Amniotic stem cell (primary cell): ENCODE results near the gene REN.

Experiments used
- DNase-seq: peaks from one replicate; lab custom pipeline; 2025; lab: John Stamatoyannopoulos, UW

Gene REN

DNA sequence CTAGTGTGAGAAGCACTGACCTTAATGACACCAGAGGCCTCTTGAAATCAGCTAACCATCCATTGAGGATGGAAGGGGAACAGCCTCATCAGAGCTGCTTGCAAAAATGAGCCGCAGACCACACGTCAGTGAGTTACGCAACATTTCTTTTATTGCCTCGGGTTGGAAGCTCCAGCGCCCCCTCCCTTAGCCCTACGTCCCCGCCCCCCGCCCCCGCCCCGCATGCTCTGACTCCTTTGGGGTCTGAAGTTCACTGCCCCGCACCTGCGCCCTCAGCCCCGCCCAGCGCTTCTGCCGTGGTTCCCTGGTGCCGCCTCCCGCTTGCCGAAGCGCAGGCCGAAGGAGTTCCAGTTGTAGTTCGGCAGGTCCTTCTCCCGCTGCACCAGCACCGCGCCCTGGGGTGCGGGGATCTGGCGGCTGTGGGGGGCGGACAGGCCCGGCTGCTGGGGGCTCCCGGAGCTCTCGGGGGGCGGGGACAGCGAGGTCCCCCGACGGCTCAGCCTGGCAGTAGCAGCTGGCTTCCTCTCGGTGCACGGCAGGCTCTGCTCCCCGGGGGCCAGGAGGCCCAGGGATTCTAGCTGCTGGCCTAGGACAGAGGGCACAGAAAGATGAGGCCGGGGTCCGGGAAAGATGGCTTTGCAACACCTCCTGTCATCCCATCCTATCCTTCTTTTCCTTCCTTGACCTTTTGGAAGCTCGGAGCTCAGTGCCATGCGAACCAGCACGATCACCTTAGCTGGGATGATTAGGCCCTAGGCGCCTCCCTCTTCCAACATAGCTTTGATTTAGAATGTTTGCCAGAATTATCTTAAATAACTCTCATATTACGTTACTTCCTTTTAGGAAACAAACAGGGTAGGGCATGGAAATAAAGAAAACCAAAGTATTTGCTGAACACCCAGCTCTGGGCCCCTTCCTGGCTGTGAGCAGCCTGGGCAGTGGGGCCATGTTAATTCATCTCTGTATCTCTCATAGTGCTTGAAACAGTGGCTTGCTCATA is 24.4 kb upstream of the REN start:
- DNase-seq: no peak

DNA sequence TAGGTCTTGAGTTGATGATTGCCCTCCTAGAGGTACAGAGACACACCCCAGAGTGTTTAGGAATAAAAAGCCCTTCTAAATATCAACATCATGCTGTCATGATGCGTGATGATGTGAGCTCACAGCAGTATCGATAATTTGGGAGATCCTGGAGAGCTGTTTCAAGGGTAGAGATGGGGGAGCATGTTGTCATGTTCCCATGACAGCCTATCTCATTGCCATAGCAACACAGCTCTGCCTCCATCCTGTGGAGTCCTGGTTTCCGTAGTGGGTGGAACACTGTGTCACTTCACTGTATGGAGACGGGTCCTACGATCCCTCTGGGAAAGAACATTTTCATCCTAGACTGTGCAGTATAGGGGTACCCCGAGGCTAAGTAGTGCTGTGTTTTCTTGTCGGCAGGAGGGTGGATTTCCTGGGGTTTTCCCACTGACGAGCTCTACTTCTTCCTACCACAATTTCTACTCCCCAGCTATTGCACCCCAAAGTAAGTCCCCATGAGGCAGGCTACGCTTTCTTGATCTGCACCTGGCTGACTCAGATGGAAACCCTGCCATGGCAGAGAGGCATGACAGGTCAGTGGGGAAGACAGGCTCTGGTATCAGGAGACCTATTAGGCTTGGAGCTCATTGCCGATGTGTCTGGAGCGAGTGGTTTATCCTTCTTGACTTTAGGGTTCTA is 23.0 kb upstream of the REN start:
- DNase-seq: no peak

DNA sequence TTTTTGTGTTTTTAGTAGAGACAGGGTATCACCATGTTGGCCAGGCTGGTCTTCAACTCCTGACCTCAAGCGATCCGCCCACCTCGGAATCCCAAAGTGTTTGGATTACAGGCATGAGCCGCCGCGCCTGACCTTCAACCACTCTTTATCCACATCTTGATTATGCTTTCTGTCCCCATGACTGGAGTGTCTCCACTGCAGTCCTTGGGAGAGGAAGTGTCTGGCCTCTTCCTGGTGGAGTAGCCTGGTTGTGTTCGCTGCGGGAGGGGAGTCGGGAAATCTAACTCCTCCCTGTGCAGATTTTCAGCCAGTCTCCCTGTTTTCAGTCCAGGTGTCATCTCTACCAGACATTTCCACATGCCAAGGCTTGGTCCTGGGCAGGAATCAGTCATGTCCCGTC is 20.5 kb upstream of the REN start:
- no peak for DNase-seq

DNA sequence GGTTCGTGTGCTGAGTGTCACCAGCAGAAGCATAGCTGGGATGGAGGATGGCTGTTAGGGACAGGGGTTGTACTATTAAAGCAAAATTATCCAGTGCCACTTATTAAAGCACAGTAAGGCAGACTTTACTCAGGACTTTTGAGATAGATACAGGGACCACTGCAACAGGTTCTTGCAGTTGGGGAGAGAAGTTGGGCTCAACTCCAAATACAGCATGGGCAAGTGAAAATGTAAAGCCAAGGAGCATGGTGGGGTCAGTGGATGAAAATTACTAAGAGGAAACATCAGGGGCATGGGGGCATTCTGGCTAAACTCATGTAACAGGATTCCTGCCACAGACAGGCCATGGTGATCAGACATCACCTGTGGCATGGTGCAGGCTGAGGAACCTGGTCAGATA is 15.0 kb upstream of the REN start:
- no peak for DNase-seq

DNA sequence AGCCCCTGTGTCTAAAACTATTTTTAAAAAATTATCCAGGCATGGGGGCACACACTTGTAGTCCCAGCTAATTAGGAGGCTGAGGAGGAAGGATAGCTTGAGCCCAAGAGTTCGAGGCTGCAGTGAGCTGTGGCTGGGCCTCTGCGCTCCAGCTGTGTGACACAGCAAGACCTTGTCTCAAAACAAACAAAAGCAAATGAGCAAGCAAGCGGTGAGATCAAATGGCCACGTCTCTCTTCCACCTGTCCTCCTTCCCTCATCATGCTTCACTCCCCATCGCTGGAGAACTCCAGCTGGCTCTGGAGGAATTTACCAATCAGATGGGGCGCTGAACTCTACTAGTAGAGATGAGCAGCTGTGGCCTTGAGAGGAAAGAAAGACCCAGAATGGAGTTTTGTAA is 14.0 kb upstream of the REN start:
- DNase-seq: no peak

DNA sequence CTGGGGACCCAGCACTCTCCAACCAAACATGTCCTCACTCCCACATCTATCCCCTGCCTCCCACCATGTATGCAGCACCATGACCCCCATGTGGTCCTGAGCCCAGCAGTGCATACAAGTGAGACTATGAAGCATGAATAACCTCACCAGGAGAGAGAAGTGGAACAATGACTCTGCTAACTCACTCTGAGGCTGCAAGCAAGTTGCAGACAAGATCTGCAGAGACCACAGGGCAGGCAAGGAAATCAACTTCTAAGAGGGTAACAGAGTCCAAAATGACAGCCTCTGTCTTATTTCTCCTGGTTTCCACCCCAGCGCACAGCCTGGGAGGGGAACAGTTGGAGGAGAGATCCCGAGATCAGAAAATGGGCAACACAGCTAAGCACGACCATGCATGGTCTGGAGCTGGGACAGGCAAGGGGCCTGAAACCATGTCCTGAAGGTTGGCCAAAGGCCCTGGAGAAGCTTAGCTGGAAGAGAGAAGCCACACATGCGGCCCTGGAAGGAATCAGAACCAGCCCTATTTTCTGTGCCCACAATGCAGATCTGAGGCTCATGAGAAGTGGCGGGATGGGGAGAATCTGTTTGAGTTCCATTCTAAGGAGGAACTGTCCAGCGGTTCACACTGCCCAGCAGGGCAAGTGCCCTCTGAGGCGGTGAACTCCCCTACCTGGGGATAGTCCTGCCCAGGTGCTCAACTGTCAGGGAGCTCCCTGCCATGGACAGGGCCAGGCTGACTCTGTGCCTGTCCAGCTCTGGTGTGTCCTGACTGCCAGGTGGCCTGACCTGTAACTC is 12.5 kb upstream of the REN start:
- no peak for DNase-seq

DNA sequence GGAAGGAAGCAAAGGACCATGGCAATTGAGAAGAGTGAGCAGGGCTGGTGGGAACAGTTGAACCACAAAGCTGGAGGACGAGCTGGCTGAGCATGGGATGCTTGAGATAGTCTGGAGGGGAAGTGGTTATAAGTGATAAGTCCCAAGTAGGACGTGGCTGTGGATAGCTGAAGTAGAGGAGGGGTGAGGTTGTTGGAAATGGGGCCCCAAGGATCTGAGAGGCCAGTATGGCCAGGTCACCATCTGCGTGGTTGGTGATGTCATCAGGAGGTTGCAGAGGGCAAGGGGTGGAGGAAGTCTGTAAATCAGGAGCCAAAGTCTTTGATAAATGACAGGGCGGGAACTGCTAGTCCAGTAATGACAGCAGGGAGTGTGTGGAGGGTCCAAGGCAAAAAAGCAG is 11.0 kb upstream of the REN start:
- DNase-seq: no peak

DNA sequence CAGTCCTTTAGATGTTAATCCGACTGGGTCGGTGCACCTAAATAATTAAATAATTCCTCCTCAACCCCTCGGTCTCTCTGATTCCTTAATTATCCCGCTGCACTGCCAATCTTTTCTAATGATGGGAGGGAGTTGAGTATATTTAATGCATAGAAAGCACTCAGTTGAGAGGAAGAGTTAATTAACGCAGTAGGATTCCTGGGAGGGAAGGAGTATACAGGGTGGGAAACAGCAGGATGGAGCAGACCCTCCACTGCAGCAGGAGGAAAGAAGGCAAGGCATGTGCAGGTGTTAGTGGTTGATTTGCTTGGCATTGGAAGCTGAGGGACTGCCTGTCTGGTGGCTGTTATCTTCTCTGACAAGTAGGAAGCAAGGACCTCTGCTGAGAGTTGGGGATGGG is 9.9 kb upstream of the REN start:
- DNase-seq: no peak

DNA sequence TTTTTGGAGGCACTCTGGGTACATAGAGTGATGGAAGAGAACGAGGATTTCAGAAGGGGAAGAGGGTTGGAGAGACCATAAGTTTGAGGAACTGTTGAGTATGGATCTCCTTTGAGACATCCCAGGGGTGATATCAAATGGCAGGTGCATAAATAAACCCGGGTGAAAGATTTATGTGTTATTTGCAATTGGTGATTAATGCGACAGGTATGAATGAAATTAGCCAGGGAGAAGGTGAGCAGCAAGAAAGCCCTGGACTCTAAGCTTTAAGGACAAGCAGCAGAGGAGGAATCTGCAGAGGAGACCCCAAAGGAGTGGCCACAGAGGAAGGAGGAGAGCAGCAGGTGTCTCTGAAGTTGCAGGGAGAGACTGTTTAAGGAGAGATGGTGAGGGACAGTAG is 8.8 kb upstream of the REN start:
- no peak for DNase-seq

DNA sequence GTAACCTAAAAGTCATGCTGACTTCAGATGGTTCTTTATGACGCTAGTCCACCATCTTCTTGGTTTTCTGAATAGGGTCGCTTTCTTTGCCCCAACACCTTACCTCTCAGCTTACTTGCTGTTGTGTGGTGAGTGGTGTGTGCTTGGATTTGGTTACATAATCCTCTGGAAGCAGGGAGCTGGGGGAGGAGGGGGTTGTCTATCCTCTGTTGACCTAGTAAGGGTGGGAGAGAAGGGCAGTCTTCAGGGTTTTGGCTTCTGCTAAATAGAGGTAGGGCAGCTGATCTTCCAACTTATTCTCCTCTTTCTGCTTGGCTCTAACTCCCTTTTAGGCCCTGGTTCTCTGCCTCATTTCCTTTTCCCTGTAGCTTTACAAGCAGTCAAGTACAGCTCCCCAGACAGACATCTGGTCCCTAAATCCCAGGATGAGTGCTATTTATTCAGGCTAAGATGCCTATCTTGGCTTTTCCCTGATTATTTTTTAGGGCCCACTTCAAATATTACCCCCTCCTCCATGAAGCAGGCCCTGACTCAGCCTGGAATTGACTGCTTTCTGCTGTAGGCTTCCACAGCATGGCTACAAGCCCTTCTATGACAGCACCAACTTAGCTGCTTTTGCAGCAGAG is 6.4 kb upstream of the REN start:
- no peak for DNase-seq

DNA sequence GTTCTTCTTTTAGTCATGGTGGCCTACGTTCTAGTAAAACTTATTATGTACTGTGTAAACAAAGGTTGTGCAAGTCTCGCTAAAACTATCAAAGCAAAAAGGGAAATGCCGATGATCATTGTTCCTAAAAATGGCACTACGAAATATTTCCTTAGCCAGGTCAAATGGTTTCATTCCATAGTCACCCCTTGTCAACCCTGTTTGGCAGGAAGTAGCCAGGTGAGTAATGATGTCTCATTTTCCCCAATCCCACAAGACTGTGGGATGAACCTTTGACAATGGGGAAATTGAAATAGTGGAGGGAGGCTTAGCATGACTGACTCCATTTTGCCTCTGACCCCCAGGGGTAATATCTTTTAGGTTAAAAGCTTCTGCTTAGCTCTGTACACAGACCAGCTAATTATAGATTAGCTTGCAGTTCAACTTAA is 5.6 kb upstream of the REN start:
- no peak for DNase-seq

DNA sequence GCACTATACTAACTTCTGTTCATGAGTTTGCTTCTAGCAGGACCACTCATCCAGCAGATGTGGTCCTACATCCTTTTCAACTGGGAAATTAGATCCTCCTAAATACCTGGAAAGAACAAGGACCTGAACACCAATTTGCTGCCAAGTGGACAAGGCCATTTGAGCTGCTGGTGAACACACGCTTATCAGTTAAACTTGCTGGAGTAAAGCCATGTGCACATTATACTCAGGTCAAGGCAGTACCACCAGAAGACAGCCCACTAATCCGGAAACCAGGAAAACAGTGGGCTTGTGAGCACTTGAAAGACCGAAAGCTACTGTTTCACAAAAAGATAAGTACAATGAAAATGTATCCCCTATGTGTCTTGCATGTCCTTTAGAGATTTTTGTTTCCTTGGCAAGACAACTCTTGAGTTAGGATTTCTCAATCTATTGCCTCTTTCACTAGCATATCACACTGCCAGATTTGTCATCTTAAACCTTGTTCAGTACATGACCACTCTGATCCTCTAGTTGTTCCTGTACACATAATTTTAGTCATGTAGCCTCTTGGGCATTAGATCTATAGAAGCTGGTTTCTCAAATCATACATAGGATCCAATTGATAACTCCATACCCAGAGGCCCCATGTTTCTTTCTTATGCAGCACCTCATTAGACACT is 4.5 kb upstream of the REN start:
- DNase-seq: no peak

DNA sequence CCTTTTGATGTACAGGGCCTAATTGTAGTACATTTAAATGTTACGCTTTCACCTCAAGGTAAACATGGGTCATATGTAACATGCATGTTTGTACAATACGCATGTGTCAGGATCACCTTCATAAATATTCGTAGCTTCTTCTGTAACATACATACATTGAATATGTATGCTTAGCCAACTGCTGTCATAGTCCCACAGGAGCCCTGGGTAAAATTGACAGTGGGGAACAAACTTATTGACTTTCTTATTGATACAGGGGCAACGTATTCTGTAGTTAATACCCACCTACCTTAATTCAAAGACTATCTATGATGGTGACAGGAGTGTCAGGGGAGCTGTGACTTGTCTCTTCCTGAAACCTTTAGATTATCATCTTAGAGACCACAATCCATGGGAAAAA is 3.7 kb upstream of the REN start:
- no peak for DNase-seq

DNA sequence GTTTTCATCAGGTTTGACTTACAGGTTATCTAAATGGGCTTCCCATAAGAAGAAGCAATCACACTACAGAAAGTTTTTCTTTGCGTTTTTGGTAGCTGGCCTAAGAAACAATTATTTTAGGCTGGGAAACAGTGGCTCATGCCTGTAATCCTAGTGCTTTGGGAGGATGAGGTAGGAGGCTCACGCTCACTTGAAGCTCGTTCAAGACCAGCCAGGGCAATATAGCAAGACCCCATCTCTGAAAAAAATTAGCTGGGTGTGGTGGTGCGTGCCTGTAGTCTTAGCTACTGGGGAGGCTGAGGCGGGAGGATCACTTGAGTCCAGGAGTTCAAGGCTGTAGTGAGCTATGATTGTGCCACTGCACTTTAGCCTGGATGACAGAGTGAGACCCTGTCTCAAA is 1.6 kb upstream of the REN start:
- DNase-seq: no peak

DNA sequence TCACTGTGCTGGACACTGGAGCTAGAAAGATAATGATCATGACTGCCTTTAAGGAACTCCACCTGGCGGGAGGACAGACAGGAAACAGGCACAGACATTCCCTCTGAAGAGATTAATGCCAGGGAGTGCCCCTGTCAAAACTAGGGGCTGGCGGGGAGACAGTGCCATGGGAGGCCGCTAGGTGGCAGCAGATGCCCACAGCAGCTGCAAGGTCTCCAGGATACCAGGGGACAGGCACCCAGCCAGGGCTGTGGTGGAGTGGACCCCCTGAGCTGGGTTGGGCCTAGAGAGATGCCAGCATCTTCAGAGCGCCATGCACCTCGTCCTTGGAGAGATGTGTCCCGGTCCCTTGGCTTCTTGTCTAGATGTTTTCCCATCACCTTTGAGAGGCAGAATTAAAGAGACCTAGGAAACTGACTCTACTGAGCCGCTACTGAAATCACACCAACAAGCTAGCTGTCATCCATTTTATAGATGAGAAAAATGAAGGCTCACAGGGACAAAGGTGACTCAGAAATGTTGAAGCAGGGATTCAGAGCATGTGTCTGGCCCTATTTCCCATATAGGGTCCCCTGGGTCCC is 3.6 kb downstream of the REN start:
- DNase-seq: no peak

DNA sequence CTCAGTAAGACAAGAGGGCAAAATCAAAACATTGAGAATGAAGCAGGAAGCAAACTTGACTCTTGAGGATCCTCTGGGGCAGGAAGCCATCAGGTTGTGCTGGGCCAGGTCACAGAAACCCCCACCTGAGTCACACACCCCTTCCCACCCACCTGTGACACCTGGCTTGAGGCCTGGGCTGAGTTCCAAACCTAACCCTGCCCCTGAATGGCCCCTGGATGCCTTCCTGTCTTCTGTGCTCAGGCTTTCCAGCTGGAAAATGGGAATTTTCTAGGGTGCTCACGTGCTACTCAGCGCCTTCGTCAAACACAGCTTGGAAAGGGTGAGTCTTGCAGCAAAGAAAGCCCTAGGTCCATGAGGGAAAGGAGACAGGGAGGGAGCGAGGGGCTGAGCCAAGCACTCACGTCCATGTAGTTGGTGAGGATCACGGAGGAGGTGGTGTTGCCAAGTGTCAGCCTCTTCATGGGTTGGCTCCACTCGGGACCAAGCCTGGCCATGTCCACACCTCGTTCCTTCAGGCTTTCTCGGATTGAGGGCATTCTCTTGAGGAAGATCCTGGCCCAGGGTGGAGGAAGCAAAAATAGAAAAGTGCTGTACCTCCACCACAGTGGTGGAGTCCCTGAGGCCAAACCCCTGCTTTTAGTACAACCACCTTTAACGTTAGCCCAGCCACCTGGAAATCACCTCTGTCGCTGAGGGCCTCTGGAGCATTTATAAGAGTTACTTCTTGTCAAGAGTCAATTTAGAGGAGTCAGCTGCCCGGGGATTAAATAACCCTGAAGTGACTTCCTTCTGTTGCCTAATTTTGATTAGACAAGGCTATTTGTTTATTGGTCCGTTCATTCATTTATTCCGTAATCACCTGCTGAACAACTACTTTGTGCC is 4.3 kb downstream of the REN start:
- DNase-seq: no peak

DNA sequence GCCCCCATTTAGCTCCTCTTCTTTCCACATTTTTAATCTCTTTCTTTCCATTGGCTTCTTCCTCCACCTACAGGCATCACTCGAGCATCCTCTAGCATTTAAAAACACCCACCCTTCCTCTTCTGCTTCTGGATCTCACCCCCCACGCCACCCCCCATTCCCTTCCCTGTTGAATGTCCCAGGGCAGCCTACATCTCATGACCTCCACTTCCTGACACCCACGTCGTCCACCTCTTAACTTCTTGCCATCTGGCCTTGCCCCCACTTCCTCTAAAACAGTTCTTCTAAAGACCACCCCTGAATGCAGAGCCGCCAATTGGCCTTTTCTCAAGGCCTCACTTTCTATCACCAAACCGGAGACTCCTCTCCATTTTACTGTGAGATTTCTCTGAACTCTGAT is 8.2 kb downstream of the REN start:
- no peak for DNase-seq

DNA sequence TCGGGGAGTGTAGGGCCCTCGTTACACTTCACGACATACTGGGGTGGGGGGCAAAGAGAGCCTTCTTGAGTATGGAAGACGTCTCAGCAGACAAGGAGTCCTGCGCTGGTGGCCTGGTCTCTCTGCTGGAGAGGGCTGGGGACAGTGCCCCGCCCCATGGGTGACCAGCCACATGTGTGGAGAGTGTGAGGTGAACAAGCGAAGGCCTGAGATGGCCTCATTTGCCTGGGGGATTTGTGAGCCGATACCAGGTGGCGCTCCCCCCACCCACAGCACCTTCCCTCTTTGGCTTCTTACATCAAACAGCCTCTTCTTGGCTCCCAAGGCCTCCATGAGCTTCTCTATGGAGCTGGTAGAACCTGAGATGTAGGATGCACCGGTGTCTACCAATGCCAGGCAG is 10.3 kb downstream of the REN start:
- no peak for DNase-seq

DNA sequence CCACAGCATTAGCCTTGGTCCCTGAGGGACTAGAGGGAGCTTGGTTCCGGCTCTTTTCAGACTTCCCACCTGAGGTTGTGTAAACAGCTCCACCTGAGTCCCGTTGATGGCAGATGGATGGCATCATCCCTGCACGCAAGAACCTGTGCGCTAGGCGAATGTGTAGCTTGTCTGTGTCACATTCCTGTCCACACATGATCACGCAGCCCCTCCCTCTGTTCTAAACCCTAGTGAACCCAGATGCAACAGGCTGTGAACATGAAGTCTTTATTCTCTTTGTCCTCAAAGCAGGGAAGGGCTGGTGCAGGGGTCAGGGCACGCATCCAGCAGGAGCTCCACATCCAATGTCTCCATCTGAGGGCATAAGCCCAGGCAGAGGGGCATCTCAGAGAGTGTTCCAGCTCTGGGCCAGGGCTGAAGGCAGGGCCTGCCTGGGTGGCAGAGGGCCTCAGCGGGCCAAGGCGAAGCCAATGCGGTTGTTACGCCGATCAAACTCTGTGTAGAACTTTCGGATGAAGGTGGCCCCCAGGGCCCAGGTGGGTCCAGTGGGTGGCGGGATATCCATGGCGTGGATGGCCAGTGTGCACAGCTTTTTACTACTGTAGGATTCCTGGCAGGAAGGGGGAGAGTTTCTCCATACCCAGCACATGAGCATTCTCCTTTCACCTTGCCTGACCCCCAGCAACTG is 11.4 kb downstream of the REN start:
- no peak for DNase-seq

DNA sequence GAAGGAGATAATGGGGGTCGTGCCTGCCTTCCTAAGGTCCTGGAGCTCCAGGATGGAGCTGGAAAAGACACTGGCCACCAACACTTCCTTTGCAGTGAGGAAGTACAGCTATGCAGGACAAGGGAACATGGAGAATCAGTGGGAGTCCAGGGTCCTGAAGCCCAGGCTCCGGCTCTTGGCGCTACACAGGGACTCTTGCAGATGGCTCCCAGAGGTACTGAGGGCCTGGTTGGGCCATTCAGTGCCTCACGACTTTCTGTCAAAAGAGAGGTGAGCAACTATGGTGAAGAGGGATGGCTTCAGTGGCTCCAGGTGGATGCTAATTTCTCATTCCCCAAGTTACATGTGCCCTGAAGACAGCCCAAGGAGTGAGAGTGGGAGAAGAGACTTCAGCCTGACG is 12.5 kb downstream of the REN start:
- no peak for DNase-seq
